Measurements from ENCODE around the gene ORAI2.
"Not testable (repeated sequence)": the region's sequence is repeated elsewhere in the genome, so short reads cannot be mapped to it uniquely, and the experiment has no call there.

The ORAI2 gene

GRCh38 chr7:102498321-102498720 is 64.9 kb downstream of the ORAI2 start:
- not testable (repeated sequence) for DNase-seq (ENCODE audit: low spot score)

DNA sequence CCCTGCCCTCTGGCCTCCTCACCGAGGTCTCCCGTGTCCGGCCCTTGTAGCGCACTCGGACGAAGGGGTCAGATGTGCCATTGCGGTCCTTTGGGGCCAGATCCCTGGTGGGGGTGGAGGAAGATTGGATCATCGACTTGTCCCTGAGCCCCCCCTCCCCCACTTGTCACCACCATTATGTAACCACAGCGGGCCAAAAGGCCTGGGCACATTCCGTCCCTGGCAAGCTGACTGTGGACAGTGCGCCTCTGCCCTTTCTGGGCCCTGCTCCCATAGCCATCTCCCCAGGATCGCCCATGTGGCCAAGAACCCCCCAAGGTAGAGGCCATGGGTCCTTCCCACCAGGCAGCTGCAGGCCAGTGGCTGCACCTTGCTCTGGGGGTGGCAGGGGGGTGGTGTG is 69.8 kb downstream of the ORAI2 start:
- DNase-seq (ENCODE audit: low spot score) = not testable (repeated sequence)

- DNase-seq (ENCODE audit: low spot score) = not testable (repeated sequence)
Measured at GRCh38 chr7:102505298-102506185, 72.2 kb downstream of the ORAI2 start.

All from RKO (cell line).